Measurements from ENCODE around the gene EFNA1.

- TF ChIP-seq CEBPB (IDR thresholded peaks at IDR 0.05; ENCODE audit: low read depth, low read length) (no peak), FOS (IDR thresholded peaks at IDR 0.05; ENCODE audit: low read depth, low read length) (no peak), RAD21 (IDR thresholded peaks at IDR 0.05; ENCODE audit: low read length) (peak; percentile 95), RCOR1 (IDR thresholded peaks at IDR 0.05; ENCODE audit: insufficient replicate concordance, low read length) (no peak), CTCF (conservative IDR thresholded peaks at IDR 0.05; ENCODE audit: low read depth, low read length) (peak; percentile 94), POLR2A (IDR thresholded peaks at IDR 0.05; ENCODE audit: low read depth, low read length) (peak; percentile 39), MAZ (IDR thresholded peaks at IDR 0.05; ENCODE audit: borderline replicate concordance, low read depth, low read length) (no peak; the same call in 1 of the 2 replicates), SMC3 (IDR thresholded peaks at IDR 0.05; ENCODE audit: low read depth, low read length) (peak; percentile 89)
- TF ChIP-seq, protein P1, sequence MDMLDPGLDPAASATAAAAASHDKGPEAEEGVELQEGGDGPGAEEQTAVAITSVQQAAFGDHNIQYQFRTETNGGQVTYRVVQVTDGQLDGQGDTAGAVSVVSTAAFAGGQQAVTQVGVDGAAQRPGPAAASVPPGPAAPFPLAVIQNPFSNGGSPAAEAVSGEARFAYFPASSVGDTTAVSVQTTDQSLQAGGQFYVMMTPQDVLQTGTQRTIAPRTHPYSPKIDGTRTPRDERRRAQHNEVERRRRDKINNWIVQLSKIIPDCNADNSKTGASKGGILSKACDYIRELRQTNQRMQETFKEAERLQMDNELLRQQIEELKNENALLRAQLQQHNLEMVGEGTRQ (IDR thresholded peaks at IDR 0.05; ENCODE audit: low read depth, low read length), result no peak
- TF ChIP-seq, protein P2, sequence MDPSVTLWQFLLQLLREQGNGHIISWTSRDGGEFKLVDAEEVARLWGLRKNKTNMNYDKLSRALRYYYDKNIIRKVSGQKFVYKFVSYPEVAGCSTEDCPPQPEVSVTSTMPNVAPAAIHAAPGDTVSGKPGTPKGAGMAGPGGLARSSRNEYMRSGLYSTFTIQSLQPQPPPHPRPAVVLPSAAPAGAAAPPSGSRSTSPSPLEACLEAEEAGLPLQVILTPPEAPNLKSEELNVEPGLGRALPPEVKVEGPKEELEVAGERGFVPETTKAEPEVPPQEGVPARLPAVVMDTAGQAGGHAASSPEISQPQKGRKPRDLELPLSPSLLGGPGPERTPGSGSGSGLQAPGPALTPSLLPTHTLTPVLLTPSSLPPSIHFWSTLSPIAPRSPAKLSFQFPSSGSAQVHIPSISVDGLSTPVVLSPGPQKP (IDR thresholded peaks at IDR 0.05; ENCODE audit: borderline replicate concordance, low read depth, low read length), result no peak
Measured at GRCh38 chr1:155167166-155168104, 39.8 kb downstream of the EFNA1 start.
